IPS DF 4.7 (cell line): ENCODE data around the gene CALML6.

ENCODE experiments used
- DNase-seq: peaks from one replicate; pipeline ENCODE4 v3.0.0-alpha.2; 2013; ENCODE audit warnings: low spot score; ENCODE audit errors: extremely low read depth

Gene CALML6

DNA sequence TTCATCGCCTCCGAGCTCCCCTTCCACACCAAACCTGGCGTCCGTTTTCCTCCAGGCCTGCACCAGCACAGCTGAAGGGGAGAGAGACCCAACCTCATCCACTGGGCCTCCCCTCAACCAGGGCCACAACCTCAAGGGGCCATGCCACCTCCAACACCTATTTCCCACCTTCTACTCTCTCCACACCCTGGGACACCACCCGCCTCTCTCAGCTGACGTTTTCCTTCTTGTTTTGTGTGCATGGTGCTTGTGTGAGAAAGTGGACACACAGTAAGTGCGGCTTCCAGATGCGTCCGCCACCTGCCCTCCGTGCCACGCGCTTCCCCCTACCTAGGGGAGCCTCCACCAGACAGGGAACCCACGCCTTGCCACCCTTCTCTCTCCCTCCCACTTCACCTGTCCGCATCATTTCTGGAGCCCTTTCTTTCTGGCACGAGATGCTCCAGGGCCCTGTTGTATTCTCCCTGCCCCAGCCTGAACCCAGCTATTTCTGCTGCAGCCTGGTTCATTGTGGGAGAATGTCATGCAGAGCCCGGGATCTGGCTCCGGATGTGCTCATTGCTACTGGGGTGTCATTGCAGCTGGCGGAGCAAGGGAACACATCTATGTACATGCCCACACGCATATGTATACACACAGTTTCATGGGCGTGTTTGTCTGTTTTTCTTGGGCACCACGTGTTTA, 22.8 kb upstream of the CALML6 start:
- no peak for DNase-seq

DNA sequence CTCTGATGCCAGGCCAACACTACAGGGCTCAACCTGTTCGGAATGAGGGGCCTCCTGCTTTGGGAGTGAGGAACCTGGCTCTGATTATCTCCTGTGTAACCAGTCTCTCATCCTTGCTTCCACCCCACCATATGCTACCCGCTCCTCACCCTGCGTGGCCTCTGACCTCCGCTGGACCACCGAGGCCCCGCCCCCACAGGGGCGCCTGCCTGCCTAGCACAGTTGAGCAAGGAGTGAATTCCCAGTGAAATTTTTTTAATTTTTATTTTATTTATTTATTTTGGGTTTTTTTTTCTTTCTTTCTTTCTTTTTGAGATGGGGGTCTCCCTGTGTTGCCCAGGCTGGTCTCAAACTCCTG, 22.3 kb upstream of the CALML6 start:
- no peak for DNase-seq

DNA sequence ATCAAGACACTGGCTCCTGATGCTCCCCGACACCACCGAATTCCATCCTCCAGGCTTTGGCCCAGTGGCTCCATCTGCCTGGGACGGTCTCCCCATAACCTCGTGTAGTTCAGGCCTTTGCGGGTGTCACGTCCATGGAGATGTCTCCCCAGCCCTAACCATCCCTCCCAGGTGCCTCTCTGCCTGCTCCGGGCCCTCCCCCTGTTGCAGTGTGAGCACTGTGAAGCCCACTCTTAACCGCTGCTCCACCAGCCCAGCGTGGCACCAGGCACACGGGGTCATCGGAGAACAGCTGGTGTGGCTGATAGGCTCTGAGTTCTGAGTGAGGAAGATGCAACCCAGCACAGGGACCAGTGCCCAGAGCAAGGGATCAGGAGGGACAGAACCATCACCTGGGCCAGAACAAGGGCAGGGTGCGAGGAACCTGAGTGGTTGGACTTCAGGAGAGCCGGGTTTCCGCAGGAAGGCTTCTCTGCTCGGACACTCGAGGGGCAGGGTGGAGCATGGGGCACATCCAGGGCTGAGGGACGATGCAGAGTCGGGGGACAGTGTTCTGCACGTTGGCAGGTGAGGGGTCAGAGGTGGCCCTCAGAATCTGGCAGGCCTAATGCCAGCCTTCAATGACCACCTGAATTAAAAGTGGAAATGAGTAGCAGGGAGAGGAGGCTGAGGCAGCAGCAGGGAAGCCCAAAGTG, 21.6 kb upstream of the CALML6 start:
- no peak for DNase-seq

DNA sequence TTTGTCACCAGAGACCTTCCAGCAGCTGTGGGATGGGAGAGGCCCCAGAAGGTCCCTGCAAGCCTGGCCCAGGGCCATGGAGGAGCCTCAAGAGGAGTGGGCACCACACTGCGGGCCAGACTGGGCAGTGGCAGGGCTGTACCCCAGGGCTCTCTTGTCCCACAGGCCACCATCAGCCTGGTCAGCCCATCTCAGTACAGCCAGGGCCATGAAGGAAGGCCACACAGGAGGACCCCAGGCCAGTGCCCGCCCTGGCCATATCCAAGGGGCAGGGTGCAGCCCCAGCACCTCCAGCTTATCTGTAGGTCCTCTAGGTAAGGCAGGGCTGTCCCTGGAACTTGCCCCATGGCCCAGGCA, 21.1 kb upstream of the CALML6 start:
- no peak for DNase-seq

DNA sequence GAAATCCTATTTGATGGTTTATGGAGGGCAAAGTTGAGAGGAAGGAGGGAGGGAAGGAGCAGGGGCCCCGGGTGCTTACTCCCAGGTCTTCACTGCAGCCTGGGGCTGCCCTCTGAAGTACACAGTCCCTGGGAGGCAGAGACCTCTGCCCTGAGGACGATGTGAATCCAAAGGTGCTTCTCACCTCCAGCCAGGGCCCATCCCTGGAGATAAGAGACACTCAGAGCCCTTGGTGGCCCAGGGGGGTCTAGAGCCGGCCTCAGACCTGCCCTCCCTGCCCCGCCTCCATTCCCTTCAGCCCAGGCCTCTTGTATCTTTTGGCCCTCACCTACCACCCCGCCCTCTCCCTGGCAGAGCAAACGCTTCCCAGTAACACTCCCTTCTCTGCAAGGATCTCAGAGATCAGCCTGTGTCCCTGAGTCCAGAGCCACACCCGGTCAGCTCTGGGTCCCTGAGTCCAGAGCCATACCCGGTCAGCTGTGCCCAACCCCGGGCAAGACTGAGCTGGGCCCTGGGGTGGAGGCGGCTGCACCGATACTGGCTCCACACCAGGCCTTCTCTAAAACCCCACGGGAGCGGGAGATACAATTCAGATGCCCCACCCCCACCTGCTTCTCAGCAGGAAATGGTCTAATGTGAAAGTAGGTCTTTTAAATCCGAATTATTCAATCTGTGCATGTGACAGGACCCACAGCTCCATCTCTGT, 20.6 kb upstream of the CALML6 start:
- DNase-seq, result no peak

DNA sequence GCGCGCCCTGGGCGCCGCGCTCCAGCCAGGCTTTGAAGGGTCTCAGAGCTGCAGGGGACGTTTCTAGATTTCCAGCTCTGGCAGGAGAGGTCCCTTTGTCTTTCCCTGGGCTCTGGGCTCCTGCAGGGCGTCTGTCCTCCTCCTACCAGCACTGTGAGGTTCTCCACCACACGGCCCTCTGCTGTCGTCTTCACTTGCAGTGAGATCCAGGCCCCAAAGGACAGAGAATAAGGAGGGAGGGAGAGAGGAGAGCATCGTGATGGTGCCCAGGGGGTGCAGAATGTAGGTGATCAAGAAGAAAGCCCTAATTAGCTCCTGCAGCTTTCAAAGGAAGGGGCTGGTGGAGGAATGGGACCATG, 20.0 kb upstream of the CALML6 start:
- DNase-seq, result no peak

DNA sequence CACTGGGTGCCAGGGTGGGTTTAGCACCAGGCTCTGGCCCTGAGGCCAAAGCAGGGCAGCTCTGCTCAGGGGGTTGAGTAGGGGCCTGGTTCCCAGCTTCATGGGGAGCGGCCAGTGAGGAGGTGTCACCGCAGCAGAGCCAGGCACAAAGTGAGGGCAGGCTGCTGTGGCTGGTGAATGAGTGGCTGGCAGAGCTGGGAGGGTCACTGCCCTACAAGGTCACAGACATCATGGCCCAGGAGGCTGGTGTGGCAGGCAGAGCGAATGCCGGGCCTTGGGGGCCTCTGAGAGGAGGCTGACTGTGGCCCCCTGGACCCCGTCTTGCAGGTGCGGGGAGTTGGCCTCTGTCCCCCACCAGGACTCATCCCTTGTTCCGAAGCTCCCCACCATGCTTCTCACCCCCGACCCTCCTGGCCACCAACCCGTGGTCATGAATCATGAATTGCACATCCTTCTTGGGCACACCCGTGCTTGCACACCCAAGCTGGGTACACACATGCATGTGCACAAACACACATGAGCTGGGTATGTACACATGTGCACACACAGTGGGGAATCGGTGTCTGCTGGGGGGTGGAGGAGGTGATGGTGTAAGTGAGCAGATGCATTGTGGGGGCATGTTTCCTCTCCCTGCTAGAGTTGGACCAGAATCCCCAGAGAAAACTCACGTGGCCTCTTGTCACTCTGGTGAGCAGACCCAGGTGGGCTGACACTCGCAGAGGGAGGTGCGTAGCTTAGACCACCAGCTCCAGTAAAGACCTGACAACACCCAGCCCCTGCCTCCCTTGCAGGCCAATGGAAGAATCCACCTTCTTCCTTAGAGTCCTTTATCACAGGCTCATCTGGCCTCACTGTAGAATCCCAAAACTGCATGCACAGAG, 19.4 kb upstream of the CALML6 start:
- no peak for DNase-seq

DNA sequence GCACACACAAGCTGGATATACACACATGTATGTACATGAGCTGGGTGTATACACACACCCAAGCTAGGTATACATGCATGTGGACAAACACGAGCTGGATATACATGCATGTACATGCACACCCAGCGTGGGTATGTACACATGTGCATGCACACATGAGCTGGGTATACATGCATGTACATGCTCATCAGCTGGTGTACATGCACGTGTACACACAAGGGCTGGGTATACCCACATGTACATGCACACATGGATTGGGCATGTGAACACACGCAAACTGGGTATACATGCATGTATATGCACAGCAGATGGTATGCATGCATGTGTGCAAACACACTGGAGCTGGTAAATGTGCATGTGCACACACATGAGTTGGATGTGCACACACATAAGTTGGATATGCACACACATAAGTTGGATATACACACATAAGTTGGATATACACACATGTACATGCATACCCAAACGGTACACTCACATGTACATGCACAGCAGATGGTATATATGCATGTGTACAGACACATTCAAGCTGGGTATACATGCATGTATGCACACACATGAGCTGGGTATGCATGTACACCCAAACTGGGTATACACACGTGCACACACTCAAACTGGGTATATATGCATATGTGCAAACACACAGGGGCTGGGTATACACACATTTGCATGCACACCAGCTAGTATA, 16.7 kb upstream of the CALML6 start:
- no peak for DNase-seq

DNA sequence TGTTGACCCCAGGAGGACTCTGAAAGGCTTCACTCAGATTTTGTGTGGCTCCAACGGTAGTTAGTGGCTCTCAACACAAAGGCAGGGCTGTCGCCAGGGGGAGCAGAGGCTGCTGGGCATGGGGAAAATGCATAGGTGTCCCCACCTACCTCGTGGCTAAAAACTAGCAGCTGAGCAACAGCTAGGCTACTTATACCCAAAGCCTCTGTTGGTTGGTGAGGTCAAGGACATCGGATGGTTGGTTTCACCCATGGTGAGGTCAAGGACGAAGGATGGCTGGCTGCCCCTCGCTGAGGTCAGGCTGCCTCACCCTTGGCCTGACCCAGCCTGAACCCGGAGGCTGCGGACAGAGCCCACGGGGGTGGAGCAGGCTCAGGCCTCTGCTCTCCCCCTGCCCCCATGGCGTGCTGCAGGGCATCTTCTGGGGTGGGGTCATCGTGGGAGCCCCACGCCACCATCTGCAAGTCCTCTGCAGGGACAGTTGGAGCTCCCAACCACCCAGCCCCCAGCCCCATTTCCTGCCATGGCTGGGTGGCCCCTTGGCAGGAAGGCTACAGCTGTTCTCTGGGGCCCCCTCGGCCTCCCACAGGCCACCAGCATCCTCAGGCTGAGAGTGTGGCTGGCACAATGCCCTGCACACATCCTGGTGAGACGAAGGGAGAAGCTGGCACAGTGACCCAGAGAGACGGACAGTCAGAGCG, 15.6 kb upstream of the CALML6 start:
- no peak for DNase-seq

DNA sequence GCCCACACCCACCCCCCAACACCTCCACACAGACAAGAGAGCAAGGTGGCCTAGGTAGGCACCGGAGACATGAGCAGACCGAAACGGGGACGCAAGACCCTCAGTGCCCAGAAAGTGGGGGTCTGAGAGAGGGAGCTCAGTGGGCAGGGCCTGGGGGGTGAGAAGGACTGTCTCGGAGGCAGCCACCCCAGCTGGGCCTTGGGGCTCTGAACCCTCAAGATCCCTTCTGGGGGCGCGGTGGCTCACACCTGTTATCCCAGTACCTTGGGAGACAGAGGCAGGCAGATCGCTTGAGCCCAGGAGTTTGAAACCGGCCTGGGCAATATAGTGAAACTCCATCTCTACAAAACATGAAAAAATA, 15.1 kb upstream of the CALML6 start:
- DNase-seq, result no peak

DNA sequence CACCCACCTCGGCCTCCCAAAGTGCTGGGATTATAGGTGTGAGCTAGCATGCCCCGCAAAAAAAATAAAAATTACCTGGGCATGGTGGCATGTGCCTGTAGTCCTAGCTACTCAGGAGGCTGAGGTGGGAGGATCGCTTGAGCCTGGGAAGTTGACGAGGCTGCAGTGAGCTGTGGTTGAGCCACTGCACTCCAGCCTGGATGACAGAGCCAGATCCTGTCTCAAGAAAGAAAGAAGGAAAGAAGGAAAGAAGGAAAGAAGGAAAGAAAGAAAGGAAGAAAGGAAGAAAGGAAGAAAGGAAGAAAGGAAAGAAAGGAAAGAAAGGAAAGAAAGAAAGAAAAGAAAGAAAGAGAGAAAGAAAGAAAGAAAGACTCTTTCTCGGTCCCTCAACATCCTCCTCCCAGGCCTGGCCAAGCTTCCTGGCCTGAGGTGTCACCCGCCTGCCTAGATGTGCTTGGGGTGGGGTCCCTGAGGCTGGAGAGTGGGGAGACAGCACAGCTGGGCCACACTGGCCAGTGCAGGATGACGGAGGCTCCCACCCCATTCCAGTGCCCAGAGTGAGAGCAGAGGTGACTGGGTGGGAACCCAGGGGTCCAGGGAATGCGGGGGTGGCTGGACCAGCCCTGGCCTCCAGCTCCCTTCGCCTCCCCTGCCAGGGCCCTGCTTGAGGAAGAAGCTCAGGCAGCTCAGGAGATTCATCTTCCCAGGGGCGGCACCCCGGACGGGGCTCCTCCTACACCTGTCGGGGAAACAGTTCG, 14.0 kb upstream of the CALML6 start:
- no peak for DNase-seq

DNA sequence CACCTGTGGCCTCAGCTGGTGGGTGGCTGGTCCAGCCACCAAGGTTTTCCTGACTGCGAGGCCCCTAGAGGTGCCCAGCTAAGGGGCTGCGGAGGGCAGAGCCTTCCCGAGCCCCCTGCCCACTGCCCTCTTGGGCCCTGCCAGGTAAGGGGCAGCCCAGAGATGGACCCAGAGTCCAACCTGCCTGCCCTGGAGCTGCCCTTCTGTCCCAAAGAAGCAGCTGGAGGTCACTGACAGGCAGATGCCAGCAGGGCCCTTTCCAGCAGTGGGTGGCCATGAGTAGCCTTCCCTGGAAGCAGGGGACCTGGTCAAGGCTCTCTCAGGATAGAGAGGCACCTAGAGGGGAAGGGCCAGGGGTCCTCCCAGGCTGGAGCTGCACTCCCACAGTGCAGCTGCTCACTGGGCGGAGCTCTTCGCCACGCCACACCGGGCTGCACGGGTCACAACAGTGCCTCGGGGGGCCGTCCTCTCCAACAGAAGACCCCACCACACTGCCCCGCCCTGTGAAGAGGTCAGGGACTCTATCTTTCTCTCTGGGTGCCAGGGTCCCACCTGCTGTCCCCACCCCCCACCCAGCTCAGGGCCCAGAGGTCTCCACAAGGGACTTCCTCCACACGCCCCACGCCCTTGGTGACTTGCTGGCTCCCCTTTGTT, 13.3 kb upstream of the CALML6 start:
- DNase-seq, result no peak

DNA sequence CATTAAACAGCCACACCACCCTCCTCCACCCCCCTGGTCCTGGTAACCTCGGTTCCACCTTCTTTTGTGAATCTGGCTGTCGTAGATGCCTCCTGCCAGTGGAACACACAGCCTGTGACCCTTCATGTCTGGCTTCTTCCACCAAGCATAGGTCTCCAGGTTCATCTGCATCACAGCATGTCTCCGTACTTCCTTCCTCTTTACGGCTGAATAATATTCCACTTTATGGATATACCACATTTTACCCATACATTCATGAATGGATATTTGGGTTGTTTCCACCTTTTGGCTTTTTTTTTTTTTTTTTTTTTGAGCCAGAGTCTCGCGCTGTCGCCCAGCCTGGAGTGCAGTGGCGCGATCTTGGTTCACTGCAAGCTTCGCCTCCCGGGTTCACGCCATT, 11.8 kb upstream of the CALML6 start:
- DNase-seq, result no peak

DNA sequence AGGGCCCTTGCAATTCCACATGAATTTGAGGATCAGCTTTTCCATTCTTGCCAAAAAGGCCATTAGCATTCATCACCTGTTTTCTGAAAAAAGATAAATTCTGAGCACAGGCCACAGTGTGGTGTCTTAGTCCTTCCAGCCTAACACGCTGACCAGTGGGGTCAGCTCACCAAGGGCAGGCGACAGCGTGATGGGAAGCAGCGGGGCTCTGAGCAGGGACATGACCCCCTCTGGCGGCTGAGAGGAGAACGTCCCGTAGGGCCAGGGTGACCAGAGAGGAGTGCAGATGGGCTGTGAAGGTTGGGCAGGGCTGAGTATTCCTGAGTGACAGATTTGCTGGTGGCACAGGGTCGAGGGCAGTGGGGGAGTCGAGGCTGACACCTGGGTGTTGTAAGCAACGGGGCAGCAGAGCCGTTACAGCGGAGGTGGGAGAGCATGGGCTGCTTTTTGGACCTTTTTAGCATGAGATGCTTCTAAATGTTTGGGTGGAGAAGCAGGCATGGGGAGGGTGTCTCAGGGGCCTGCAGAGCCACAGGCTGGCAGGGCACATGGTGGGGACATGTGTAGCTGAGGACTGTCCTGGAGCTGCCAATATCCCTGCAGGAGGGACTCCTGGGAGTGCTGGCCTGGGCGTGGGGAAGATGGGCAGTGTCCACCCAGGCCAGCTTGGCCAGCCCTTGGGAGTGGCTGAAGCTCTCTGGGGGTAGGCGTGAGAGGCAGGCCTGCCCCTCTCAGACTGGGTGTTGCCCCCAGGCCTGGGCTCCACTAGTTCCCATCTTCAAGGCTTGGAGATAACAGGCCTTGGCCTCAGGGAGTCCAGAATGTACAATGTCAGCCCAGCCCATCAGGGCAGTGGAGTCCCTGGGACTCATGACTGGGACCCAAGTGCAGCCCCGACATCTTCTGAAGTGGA, 8.6 kb upstream of the CALML6 start:
- DNase-seq, result no peak

DNA sequence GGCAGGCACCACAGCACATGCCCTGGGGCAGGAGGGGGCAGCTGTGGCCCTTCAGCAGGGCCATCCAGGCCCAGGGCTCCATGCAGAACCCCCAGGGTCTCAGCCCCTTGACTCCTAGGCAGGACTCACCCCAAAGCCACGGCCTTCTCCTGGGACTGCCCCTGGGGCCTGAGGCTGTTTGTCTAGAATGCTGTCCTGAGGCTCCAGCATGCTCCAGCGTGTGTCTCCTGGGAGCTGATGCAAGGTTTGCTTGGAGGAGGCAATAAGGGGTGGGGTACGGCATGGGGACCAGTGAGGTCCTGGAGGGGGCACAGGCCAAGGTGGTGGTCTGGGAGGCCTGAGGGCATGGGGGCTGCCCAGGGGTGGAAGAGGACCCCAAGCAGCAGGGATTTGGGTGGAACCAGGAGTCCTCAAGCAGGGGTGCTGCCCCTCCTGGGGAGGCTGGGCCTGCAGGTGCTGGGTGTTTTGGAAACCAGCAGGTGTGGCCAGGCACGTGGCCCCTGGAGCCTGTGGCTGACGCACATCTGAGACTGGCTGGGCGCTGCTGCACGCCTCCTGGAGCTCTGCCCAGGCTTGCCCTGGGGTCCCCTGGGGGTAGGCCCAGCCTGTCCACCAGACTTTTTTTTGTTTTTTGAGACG, 7.8 kb upstream of the CALML6 start:
- DNase-seq, result no peak

DNA sequence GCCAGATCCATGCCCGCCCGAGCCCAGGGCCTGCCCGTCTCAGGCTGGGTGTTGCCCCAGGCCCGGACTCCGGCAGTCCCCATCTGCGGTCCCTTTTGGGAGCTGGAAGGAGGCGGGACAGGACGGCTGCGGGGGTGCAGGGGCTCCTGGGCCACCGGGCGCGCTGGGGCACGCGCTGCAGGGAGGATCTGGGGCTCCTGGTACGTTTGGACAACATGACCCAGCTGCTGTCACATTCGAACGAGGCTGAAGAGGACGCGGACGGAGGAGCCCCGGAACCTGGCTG, 6.6 kb upstream of the CALML6 start:
- DNase-seq, result no peak

DNA sequence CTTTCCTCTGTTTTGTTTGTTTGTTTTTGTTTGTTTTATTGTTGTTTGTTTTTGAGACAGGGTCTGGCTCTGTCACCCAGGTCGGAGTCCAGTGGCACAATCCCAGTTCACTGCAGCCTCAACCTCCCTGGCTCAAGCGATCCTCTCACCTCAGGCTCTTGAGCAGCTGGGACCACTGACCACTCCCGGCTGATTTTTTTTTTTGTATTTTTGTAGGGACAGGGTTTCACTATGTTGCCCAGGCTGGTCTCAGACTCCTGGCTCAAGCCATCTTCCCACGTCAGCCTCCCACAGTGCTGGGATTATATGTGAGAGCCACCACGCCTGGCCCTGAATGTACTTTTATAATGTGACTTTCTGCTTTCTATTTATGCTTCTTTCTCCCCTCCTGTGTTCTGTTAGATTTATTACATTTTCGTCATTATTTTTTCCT, 5.0 kb upstream of the CALML6 start:
- DNase-seq, result no peak

DNA sequence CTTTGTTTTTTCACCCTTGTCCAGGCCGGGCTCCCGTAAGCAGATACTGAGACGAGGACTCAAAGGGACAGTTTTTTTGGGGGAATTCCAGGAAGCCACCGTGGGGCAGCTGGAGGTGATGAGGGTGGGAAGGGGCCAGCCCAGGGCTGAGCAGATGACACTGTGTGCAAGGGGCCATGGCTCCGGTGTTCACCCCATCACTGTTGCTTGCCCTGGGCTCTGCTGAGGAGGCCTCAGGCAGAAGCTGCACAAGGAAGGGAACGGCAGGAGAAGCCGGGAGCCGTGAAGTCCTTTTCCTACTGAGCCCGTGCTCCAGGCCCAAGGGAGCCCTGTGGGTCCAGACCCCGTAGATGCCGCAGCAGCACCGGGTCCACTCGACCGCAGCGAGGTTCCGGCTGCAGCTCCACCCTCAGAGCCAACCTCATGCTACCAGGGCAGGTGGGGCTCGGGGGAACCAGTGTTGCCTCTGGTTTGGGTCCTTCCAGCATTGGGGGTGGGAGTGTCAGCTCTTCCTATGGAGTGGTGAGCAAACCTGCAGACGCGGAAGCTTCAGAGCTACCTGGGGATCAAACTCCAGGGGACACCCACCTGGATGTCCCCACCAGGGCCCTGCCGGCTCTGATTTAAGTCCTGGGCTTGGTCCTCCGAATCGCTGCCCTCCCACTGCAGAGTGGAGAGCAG, 4.3 kb upstream of the CALML6 start:
- no peak for DNase-seq
